SK-N-SH (cell line): ENCODE data around the gene TJP3. TPM values are rescaled to one million over a fixed set of nuclear protein-coding genes. Genes with fewer than 3 reads are reported as not detected.

Experiments
- CTCF ChIA-PET: fragments of 300-600, 350-600 bp; formaldehyde crosslinking; extraction: SDS; loops from one replicate; lab custom pipeline; 2021; lab: Yijun Ruan, JAX
- POLR2A ChIA-PET: fragments of 350-600 bp; sonication (Branson Sonifier 250); formaldehyde crosslinking; extraction: SDS; loops from one replicate; lab custom pipeline; 2020; ENCODE audit warnings: antibody characterized with exemption, inconsistent platforms; lab: Yijun Ruan, JAX
- DNase-seq: peaks from one replicate; pipeline ENCODE4 v3.0.0; 2012
- H2AFZ ChIP-seq: fragments of 200-600 bp; sonication (generic); 2 replicates; pipeline ENCODE4 v1.8.1; 2016; ENCODE audit warnings: antibody characterized with exemption, mild to moderate bottlenecking, low read depth
- H3F3A ChIP-seq: fragments of 200-600 bp; sonication (generic); replicated peaks from 2 replicates; pipeline ENCODE3; 2016; ENCODE audit warnings: antibody characterized with exemption, mild to moderate bottlenecking; ENCODE audit not compliant: insufficient read depth
- H3K27ac ChIP-seq, 2 experiments: fragments of 200-500 bp in 1 of 2; fragments of 200-600 bp in 1 of 2; sonication (Bioruptor generic) in 1 of 2; sonication (generic), shearing (Covaris generic) in 1 of 2; 2 replicates each; pipeline versions ENCODE4 v1.5.1 to v1.6.1; 2014 to 2016; ENCODE audit warnings: low read depth in 2 of 2, inconsistent platforms in 1 of 2, low read length in 1 of 2, mild to moderate bottlenecking in 1 of 2, mixed read lengths in 1 of 2
- H3K27me3 ChIP-seq: fragments of 200-600 bp; sonication (generic), shearing (Covaris generic); 2 replicates; pipeline ENCODE4 v1.6.1; 2016; ENCODE audit warnings: mixed run types; ENCODE audit not compliant: insufficient read depth
- H3K36me3 ChIP-seq, 2 experiments: fragments of 200-500 bp in 1 of 2; fragments of 200-600 bp in 1 of 2; sonication (Bioruptor generic) in 1 of 2; sonication (generic) in 1 of 2; replicated peaks in 1 of 2; 2 replicates each; pipeline versions ENCODE3 to v1.5.1; 2014 to 2016; ENCODE audit warnings: low read length in 1 of 2, mild to moderate bottlenecking in 1 of 2; ENCODE audit not compliant: insufficient read depth in 2 of 2, control insufficient read depth in 1 of 2
- H3K4me1 ChIP-seq, 2 experiments: fragments of 200-500 bp in 1 of 2; fragments of 200-600 bp in 1 of 2; sonication (Bioruptor generic) in 1 of 2; sonication (generic), shearing (Covaris generic) in 1 of 2; 2 replicates each; pipeline versions ENCODE4 v1.5.1 to v1.6.1; 2014 to 2016; ENCODE audit warnings: low read depth in 1 of 2, low read length in 1 of 2, mixed run types in 1 of 2; ENCODE audit not compliant: insufficient read depth in 2 of 2, control insufficient read depth in 1 of 2
- H3K4me2 ChIP-seq: fragments of 200-600 bp; sonication (generic), shearing (Covaris generic); 2 replicates; pipeline ENCODE4 v1.6.1; 2017; ENCODE audit warnings: mixed run types
- H3K4me3 ChIP-seq, 2 experiments: fragments of 200-500 bp in 1 of 2; fragments of 200-600 bp in 1 of 2; sonication (Bioruptor generic) in 1 of 2; sonication (generic), shearing (Covaris generic) in 1 of 2; 2 replicates each; pipeline versions ENCODE4 v1.5.1 to v1.8.1; 2014 to 2016; ENCODE audit warnings: low read depth in 2 of 2, inconsistent platforms in 1 of 2, low read length in 1 of 2, mild to moderate bottlenecking in 1 of 2, mixed read lengths in 1 of 2, moderate library complexity in 1 of 2
- H3K79me2 ChIP-seq: fragments of 200-600 bp; sonication (generic); 2 replicates; pipeline ENCODE4 v1.8.1; 2017; ENCODE audit warnings: mild to moderate bottlenecking; ENCODE audit not compliant: insufficient read depth
- H3K9ac ChIP-seq: fragments of 200-600 bp; sonication (generic); 2 replicates; pipeline ENCODE4 v1.6.1; 2017; ENCODE audit warnings: mixed run types
- H3K9me2 ChIP-seq: fragments of 200-600 bp; sonication (generic); 2 replicates; pipeline ENCODE4 v1.6.1; 2017; ENCODE audit warnings: mixed run types
- H3K9me3 ChIP-seq: fragments of 200-600 bp; sonication (generic); 2 replicates; pipeline ENCODE4 v1.6.1; 2017; ENCODE audit warnings: mixed run types, mild to moderate bottlenecking, moderate library complexity
- H4K20me1 ChIP-seq: fragments of 200-600 bp; sonication (generic); 2 replicates; pipeline ENCODE4 v1.6.1; 2017; ENCODE audit warnings: mild to moderate bottlenecking, mixed run types; ENCODE audit not compliant: insufficient read depth
- EP300 ChIP-seq, 2 experiments: IDR thresholded peaks; 2 replicates each; pipeline versions ENCODE4 v1.4.0 to v1.6.1; 2012; ENCODE audit warnings: borderline replicate concordance in 1 of 2, low read depth in 1 of 2, low read length in 1 of 2
- EZH2phosphoT487 ChIP-seq: fragments of 200-600 bp; sonication (generic); IDR thresholded peaks from 2 replicates; pipeline ENCODE4 v1.6.1; 2017; ENCODE audit warnings: low read depth, mixed run types, mild to moderate bottlenecking, antibody characterized with exemption, moderate library complexity, borderline replicate concordance
- FOSL2 ChIP-seq: IDR thresholded peaks from 2 replicates; pipeline ENCODE4 v1.4.0; 2012; ENCODE audit warnings: low read depth, mild to moderate bottlenecking, moderate library complexity, borderline replicate concordance
- FOXJ3 ChIP-seq: sonication (generic); formaldehyde crosslinking; IDR thresholded peaks from 2 replicates; pipeline ENCODE4 v1.5.1; 2020; ENCODE audit warnings: mild to moderate bottlenecking, missing genetic modification reagents
- FOXM1 ChIP-seq: IDR thresholded peaks from 2 replicates; pipeline ENCODE4 v1.4.0; 2012; ENCODE audit warnings: low read depth, mild to moderate bottlenecking
- GATA2 ChIP-seq: sonication (generic); formaldehyde crosslinking; IDR thresholded peaks from 2 replicates; pipeline ENCODE4 v1.5.0; 2020; ENCODE audit warnings: mild to moderate bottlenecking, missing genetic modification reagents
- JUND ChIP-seq: IDR thresholded peaks from 2 replicates; pipeline ENCODE4 v1.4.0; 2012
- MEF2A ChIP-seq: IDR thresholded peaks from 2 replicates; pipeline ENCODE4 v1.4.0; 2012; ENCODE audit warnings: low read depth, borderline replicate concordance
- POLR2AphosphoS5 ChIP-seq: IDR thresholded peaks from 2 replicates; pipeline ENCODE4 v1.6.1; 2012; ENCODE audit warnings: low read depth, low read length
- RCOR1 ChIP-seq: fragments of 150-350 bp; IDR thresholded peaks from 2 replicates; pipeline ENCODE4 v1.6.1; 2017; ENCODE audit warnings: antibody characterized with exemption, low read length
- RFX5 ChIP-seq: IDR thresholded peaks from 2 replicates; pipeline ENCODE4 v1.6.1; 2012; ENCODE audit warnings: mild to moderate bottlenecking, improper control_type of control experiment, low read length
- TCF12 ChIP-seq: IDR thresholded peaks from 2 replicates; pipeline ENCODE4 v1.4.0; 2012
- TEAD4 ChIP-seq: IDR thresholded peaks from 2 replicates; pipeline ENCODE4 v1.4.0; 2012; ENCODE audit warnings: mild to moderate bottlenecking, borderline replicate concordance; ENCODE audit not compliant: insufficient read depth
- YY1 ChIP-seq: IDR thresholded peaks from 2 replicates; pipeline ENCODE4 v1.4.0; 2012; ENCODE audit warnings: low read depth, mild to moderate bottlenecking
- WGBS: methylation state at CpG from one replicate; pipeline ENCODE4 v1.1.6; 2017; ENCODE audit warnings: low lambda C conversion rate; 5-methylcytosine and 5-hydroxymethylcytosine counted together
- polyA plus RNA-seq, 3 experiments: library from polyadenylated mRNA; depleted of rRNA; stranded (reverse); fragments of >200 nt; gene quantifications; 2 replicates each; pipeline ENCODE4 v1.2.3, GENCODE V29; 2012
- TF ChIP-seq, protein P1 (sequence below): IDR thresholded peaks from 2 replicates; pipeline ENCODE4 v1.4.0; 2012; ENCODE audit warnings: low read depth, borderline replicate concordance
- TF ChIP-seq, protein P2 (sequence below): fragments of 200-600 bp; sonication (generic); IDR thresholded peaks from 2 replicates; pipeline ENCODE4 v1.6.1; 2017; ENCODE audit warnings: antibody characterized with exemption, mild to moderate bottlenecking, moderate library complexity

TJP3 gene
- polyA plus RNA-seq, 1 of the 3 experiments (the other 2 are of a cell fraction) = 0.36 TPM

DNA sequence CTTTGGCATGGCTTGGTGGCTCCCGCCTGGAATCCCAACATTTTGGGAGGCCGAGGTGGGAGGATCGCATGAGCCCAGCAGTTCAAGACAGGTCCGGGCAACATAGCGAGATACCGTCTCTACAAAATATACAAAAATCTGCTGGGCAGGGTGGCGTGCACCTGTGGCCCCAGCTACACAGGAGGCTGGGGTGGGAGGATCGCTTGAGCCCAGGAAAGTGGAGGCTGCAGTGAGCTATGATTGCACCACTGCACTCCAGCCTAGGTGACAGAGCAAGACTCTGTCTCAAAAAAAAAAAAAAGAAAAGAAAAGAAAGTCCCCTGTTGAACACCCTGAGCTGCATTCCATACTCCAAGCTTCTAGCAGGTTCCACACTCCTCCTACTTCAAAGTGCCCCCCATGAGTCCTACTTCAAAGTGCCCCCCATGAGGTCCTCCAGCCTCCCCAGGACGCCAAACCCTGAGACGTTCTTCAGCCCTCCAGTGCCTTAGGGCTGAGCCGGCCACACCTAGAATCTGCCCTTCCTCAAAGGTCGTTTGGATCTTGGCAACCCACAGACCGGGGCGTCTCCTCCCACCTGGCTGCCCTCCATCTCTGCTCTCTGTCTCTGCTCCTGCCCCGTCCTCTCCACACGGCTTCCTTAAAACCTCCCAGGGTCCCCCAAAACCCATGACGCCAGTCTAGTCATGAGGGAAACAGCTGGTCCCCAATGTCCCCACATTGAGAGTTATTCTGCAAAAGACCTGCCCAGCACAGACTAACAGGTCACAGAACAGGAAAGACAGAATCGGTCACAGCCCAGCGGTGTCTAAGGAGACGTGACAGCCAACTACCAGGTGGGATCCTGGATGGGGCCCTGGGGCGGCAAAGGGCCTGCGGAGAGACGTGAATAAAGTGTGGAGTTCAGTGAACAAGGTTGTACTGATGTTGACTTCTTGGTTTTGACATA is 4.8 kb downstream of the TJP3 start:
- H3K4me3 ChIP-seq = no peak overlapping the region
- no peak overlapping the region for H3K9ac ChIP-seq
- H3K9me2 ChIP-seq = no peaks in the 10 kb centered on the region
- H2AFZ ChIP-seq = no peak overlapping the region
- no peaks in the 10 kb centered on the region for H3F3A ChIP-seq
- H3K27ac ChIP-seq = no peak overlapping the region
- no peaks in the 10 kb centered on the region; a peak in 1 of 4 replicates for H3K4me1 ChIP-seq
- TF ChIP-seq POLR2AphosphoS5 = no peak
- TF ChIP-seq, all 33 proteins: peak for 0
- no peak for DNase-seq
- H3K27me3 ChIP-seq = peaks cover 16% of the 10 kb centered on the region
- ChIA-PET POLR2A (no interaction called here), CTCF (interaction anchor here (0.8 to 1.2 kb wide), 5 partner anchors 8 to 155 kb away, joined by 3 to 4 read pairs (median 3); partner anchors contain the start of gene MFSD12)
- no peaks in the 10 kb centered on the region for H4K20me1 ChIP-seq
- no peaks in the 10 kb centered on the region for H3K9me3 ChIP-seq
- H3K4me2 ChIP-seq = no peak overlapping the region
- H3K79me2 ChIP-seq = no peaks in the 10 kb centered on the region
- 29% methylated on average over 22 of the region's 23 CpGs for WGBS
- no peaks in the 10 kb centered on the region for H3K36me3 ChIP-seq

DNA sequence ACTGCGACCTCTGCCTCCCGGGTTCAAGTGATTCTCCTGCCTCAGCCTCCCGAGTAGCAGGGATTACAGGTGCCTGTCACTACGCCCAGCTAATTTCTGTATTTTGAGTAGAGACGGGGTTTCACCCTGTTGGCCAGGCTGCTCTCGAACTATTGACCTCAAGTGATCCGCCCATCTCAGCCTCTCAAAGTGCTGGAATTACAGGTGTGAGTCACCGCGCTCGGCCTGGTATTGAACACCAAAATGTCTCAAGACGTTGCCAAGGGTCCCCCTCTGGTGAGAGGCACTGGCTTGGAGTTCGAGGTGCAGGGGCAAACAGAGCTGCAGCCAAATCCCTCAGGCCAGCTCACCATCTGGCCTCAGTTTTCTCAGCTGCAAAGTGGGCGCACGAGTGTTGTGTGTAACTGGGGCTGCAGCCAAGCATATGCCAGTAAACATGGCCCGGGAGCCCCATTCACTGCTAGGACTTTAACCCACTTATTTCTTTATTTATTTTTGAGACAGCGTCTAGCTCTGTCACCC is 8.0 kb downstream of the TJP3 start:
- no peak overlapping the region for H3K4me2 ChIP-seq
- ChIA-PET CTCF (no interaction called here), POLR2A (no interaction called here)
- DNase-seq = no peak
- no peaks in the 10 kb centered on the region; the same call in none of the 2 replicates for H3K27me3 ChIP-seq
- H3K9me3 ChIP-seq = no peaks in the 10 kb centered on the region
- H2AFZ ChIP-seq = no peak overlapping the region
- H3K9ac ChIP-seq = no peak overlapping the region
- no peaks in the 10 kb centered on the region for H4K20me1 ChIP-seq
- 80% methylated on average over 6 of the region's 16 CpGs for WGBS
- no peaks in the 10 kb centered on the region for H3F3A ChIP-seq
- no peak overlapping the region for H3K4me3 ChIP-seq
- no peaks in the 10 kb centered on the region; a peak in 1 of 4 replicates for H3K4me1 ChIP-seq
- no peak overlapping the region for H3K27ac ChIP-seq
- H3K9me2 ChIP-seq = no peaks in the 10 kb centered on the region
- TF ChIP-seq, protein P1, sequence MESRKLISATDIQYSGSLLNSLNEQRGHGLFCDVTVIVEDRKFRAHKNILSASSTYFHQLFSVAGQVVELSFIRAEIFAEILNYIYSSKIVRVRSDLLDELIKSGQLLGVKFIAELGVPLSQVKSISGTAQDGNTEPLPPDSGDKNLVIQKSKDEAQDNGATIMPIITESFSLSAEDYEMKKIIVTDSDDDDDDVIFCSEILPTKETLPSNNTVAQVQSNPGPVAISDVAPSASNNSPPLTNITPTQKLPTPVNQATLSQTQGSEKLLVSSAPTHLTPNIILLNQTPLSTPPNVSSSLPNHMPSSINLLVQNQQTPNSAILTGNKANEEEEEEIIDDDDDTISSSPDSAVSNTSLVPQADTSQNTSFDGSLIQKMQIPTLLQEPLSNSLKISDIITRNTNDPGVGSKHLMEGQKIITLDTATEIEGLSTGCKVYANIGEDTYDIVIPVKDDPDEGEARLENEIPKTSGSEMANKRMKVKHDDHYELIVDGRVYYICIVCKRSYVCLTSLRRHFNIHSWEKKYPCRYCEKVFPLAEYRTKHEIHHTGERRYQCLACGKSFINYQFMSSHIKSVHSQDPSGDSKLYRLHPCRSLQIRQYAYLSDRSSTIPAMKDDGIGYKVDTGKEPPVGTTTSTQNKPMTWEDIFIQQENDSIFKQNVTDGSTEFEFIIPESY = no peak
- no peak for TF ChIP-seq EP300 (IDR thresholded peaks at IDR 0.05; ENCODE audit: borderline replicate concordance in 1 of 2, low read depth in 1 of 2, low read length in 1 of 2)
- no peak for TF ChIP-seq FOXM1
- no peak for TF ChIP-seq YY1
- TF ChIP-seq, protein P2, sequence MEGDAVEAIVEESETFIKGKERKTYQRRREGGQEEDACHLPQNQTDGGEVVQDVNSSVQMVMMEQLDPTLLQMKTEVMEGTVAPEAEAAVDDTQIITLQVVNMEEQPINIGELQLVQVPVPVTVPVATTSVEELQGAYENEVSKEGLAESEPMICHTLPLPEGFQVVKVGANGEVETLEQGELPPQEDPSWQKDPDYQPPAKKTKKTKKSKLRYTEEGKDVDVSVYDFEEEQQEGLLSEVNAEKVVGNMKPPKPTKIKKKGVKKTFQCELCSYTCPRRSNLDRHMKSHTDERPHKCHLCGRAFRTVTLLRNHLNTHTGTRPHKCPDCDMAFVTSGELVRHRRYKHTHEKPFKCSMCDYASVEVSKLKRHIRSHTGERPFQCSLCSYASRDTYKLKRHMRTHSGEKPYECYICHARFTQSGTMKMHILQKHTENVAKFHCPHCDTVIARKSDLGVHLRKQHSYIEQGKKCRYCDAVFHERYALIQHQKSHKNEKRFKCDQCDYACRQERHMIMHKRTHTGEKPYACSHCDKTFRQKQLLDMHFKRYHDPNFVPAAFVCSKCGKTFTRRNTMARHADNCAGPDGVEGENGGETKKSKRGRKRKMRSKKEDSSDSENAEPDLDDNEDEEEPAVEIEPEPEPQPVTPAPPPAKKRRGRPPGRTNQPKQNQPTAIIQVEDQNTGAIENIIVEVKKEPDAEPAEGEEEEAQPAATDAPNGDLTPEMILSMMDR = no peak
- no peak for TF ChIP-seq RCOR1
- TF ChIP-seq GATA2 = no peak
- TF ChIP-seq TEAD4 = no peak
- no peak for TF ChIP-seq POLR2AphosphoS5
- no peak for TF ChIP-seq FOXJ3 (CRISPR knock-in tag)
- no peak for TF ChIP-seq TCF12
- no peak for TF ChIP-seq EZH2phosphoT487
- no peak for TF ChIP-seq MEF2A
- no peak for TF ChIP-seq RFX5
- TF ChIP-seq FOSL2 = no peak
- no peak for TF ChIP-seq JUND
- TF ChIP-seq, all 33 proteins: peak for 0
- H3K79me2 ChIP-seq = no peaks in the 10 kb centered on the region
- no peaks in the 10 kb centered on the region for H3K36me3 ChIP-seq
